Pancreas (tissue), 10 donors: ENCODE results near the gene WIF1. TPM values are rescaled to one million over a fixed set of nuclear protein-coding genes. Genes with fewer than 3 reads are reported as not detected.

Source experiments
- ATAC-seq, 4 donors: fragments of 200-7000 bp; cut with Tn5 transposase; one replicate each; pipeline versions ENCODE4 v1.8.0 to v1.9.1; 2020; ENCODE audit warnings: mild to moderate bottlenecking in 4 of 4, moderate library complexity in 4 of 4
- DNase-seq, 6 donors: peaks; one replicate each; pipeline ENCODE4 v3.0.0-alpha.2; 2020
- FAIRE-seq: peaks from 2 replicates; lab custom pipeline; 2012; peaks lifted over from hg19 to GRCh38; lab: Jason Lieb, UNC
- H3K27ac ChIP-seq, 4 donors: fragments of 200-600 bp; sonication (generic); 1 replicate in 3 of 4; 2 replicates in 1 of 4; pipeline versions ENCODE4 v1.5.0 to v1.8.0; 2020
- H3K27me3 ChIP-seq, 4 donors: fragments of 200-600 bp; one replicate each; pipeline ENCODE4 v1.8.0; 2021
- H3K36me3 ChIP-seq, 3 donors: fragments of 200-600 bp; sonication (generic) in 1 of 3; one replicate each; pipeline versions ENCODE4 v1.5.0 to v1.8.0; 2020 to 2021
- H3K4me1 ChIP-seq, 3 donors: fragments of 200-600 bp; one replicate each; pipeline ENCODE4 v1.8.0; 2021
- H3K4me3 ChIP-seq, 4 donors: fragments of 200-600 bp; sonication (generic) in 2 of 4; one replicate each; pipeline versions ENCODE4 v1.5.0 to v1.8.0; 2020 to 2021
- H3K9me3 ChIP-seq, 4 donors: fragments of 200-600 bp; one replicate each; pipeline ENCODE4 v1.8.0; 2021
- CTCF ChIP-seq, 4 donors: fragments of 200-600 bp; sonication (generic) in 3 of 4; IDR thresholded peaks; one replicate each; pipeline versions ENCODE4 v1.5.0 to v1.8.0; 2021; ENCODE audit warnings: antibody characterized with exemption in 4 of 4
- WGBS, 2 donors: extraction: QIAGEN DNeasy Blood & Tissue Kit; methylation state at CpG; one replicate each; pipeline ENCODE4 v1.1.7; 2013; 5-methylcytosine and 5-hydroxymethylcytosine counted together
- intact Hi-C, 3 donors: fragments of 100-400 bp; cut with DNase I; formaldehyde crosslinking; loops; one replicate each; pipeline versions ENCODE4 v1.11.1 to v1.14.2; 2022
- polyA plus RNA-seq, 2 donors: library from polyadenylated mRNA; stranded (reverse); fragments of 200-250 nt; gene quantifications; one replicate each; pipeline ENCODE4 v1.2.3, GENCODE V29; 2013
- total RNA-seq, 6 donors: library from RNA; stranded (reverse); fragmentation: NEBNext Ultra II Directional in 4 of 6; extraction: Animal tissue kit (Norgen Biotek cat#: 25700) in 4 of 6; gene quantifications; one replicate each; pipeline versions ENCODE4 v1.2.1 to v1.2.4, GENCODE V29; 2021 to 2023
- donor health status: healthy with polysubstance abuse.
- donor health status: DM: no; HTN: no; CAD: no; lungs with moderate emphysema.
- donor health status: DM: no; HTN: no; CAD: no.
- donor health status: control.
- donor health status: control.
- donor health status: Bipolar disorder and iron deficiency.
- donor health status: DM: yes; HTN: yes; CAD: no.
- donor health status: DM: no; HTN: no; CAD: no.
- donor health status: DM: no; HTN: no; CAD: no.
- donor health status: DM: yes; HTN: yes; CAD: no.

WIF1 gene
- total and polyA plus RNA-seq, 8 donors: 0.08 to 0.69 (median 0.46) TPM; not detected in 3

DNA sequence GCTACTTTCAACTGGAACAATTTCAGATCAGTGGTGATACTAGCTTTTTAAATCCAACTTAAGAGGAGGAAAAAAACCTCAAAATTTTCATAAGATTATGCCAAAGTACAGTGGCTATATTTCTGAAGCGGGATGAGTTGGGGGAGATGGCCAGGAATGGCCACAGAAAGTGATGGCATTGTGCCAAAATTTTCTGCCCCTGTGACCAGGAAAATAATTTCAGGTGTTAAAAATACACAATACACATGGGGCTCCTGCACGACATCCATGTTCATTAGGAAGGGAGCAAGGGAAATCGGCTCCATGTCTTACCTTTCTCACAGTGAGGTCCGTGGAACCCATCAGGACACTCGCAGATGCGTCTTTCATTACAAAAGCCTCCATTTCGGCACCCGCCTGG, 53.7 kb downstream of the WIF1 start:
- FAIRE-seq (no peak), DNase-seq (no peak), ATAC-seq (no peak)
- no peaks in the 10 kb centered on the region for H3K27me3 ChIP-seq
- intact Hi-C loops: no loop called here
- no peak overlapping the region for H3K27ac ChIP-seq
- no peaks in the 10 kb centered on the region for H3K9me3 ChIP-seq
- H3K36me3 ChIP-seq: no peaks in the 10 kb centered on the region
- peaks cover 0 to 2% (median 0%) of the 10 kb centered on the region in 3 donors for H3K4me1 ChIP-seq
- no peak for TF ChIP-seq CTCF (IDR thresholded peaks at IDR 0.05)
- WGBS, 2 donors: 85 to 90% methylated on average over 8 of the region's 8 CpGs
- H3K4me3 ChIP-seq: no peak overlapping the region

DNA sequence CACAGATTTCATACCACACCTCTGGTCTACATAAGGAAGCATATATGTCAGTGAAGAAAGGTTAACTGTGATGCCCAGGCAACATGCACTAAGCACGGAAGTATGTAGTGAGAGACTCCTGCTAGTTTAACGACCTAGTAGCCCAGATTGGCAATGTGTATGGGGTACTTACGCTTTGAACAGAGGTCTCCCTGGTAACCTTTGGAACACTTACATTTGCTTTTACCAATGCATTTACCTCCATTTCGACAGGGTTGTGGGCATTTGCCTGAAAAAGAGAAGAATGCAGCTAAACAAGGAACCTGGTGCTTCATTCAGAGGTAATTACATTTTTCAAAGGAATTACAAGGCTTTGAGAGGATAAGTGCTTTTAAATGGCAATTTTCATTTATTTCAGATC, 65.2 kb downstream of the WIF1 start:
- ATAC-seq (no peak), DNase-seq (no peak), FAIRE-seq (no peak)
- Histone ChIP-seq H3K27ac (no peak overlapping the region), H3K9me3 (no peaks in the 10 kb centered on the region), H3K4me3 (no peak overlapping the region), H3K36me3 (no peaks in the 10 kb centered on the region), H3K27me3 (no peaks in the 10 kb centered on the region), H3K4me1 (no peaks in the 10 kb centered on the region)
- no peak for TF ChIP-seq CTCF (IDR thresholded peaks at IDR 0.05)
- intact Hi-C loops: no loop called here
- WGBS, 2 donors: 59 to 60% methylated on average over 4 of the region's 4 CpGs

- no peak for TF ChIP-seq CTCF (IDR thresholded peaks at IDR 0.05)
- H3K27me3 ChIP-seq: no peaks in the 10 kb centered on the region
- H3K9me3 ChIP-seq: no peaks in the 10 kb centered on the region
- H3K4me1 ChIP-seq: no peaks in the 10 kb centered on the region
- no peak overlapping the region for H3K27ac ChIP-seq
- DNase-seq: no peak
- FAIRE-seq: no peak
- no peak for ATAC-seq
- intact Hi-C loops: no loop called here
- no peak overlapping the region for H3K4me3 ChIP-seq
- no peaks in the 10 kb centered on the region for H3K36me3 ChIP-seq
- 81 to 86% methylated on average over 9 of the region's 9 CpGs for WGBS, 2 donors
These were observed 69.9 kb downstream of the WIF1 start for GRCh38 chr12:65051218-65051617.

GRCh38 chr12:65045269-65045668, 75.8 kb downstream of the WIF1 start:
- intact Hi-C loops: no loop called here
- Histone ChIP-seq H3K9me3 (no peaks in the 10 kb centered on the region), H3K4me1 (no peaks in the 10 kb centered on the region), H3K4me3 (no peak overlapping the region), H3K27me3 (no peaks in the 10 kb centered on the region), H3K36me3 (no peaks in the 10 kb centered on the region), H3K27ac (no peak overlapping the region)
- ATAC-seq (no peak), FAIRE-seq (no peak), DNase-seq (no peak)
- 68 to 76% methylated on average over 4 of the region's 4 CpGs for WGBS, 2 donors
- no peak for TF ChIP-seq CTCF (IDR thresholded peaks at IDR 0.05)

DNA sequence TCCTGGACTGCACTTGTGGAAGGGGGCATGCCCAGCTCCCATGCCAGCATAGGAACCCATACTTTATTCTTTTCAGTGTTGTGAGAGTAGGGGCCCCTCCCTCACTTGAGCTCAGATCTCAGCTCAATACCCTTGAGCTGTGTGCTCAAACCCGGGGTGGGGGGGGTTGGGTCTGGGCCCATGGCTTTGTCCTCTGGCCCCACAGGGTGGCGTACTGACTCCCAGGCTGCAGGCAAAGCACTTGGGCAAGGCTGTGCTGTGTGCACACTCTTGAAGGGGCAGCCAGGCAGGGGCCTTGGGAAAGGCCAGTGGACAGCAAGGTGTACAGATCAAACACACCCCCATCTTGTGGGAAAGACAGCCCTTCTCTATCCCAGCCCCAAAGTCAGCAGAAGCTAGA, 81.8 kb downstream of the WIF1 start:
- DNase-seq: no peak
- TF ChIP-seq CTCF (IDR thresholded peaks at IDR 0.05): no peak
- no peaks in the 10 kb centered on the region for H3K27me3 ChIP-seq
- H3K36me3 ChIP-seq: no peaks in the 10 kb centered on the region
- FAIRE-seq: no peak
- no peak overlapping the region for H3K4me3 ChIP-seq
- no peak for ATAC-seq
- no peaks in the 10 kb centered on the region for H3K9me3 ChIP-seq
- WGBS, 2 donors: 54 to 56% methylated on average over 2 of the region's 2 CpGs
- no peak overlapping the region for H3K27ac ChIP-seq
- no peaks in the 10 kb centered on the region for H3K4me1 ChIP-seq
- intact Hi-C loops: no loop called here
